ENCODE data around the gene HYI.

The HYI gene

GRCh38 chr1:43405876-43406234 lies 47.9 kb downstream of the HYI start:
- no peak overlapping the region for H3K4me3 ChIP-seq (ENCODE audit: low read depth, low read length)
- no peak for DNase-seq (ENCODE audit: low read depth)
- no peak for TF ChIP-seq CTCF (IDR thresholded peaks at IDR 0.05; ENCODE audit: low read depth, low read length, missing control alignments)

- DNase-seq (ENCODE audit: low read depth), result no peak
- no peak overlapping the region for H3K4me3 ChIP-seq (ENCODE audit: low read depth, low read length)
- TF ChIP-seq CTCF (IDR thresholded peaks at IDR 0.05; ENCODE audit: low read depth, low read length, missing control alignments), result no peak
Observed at GRCh38 chr1:43405219-43405875, 48.4 kb downstream of the HYI start.

GRCh38 chr1:43404353-43404752 lies 49.4 kb downstream of the HYI start:
- no peak for TF ChIP-seq CTCF (IDR thresholded peaks at IDR 0.05; ENCODE audit: low read depth, low read length, missing control alignments)
- H3K4me3 ChIP-seq (ENCODE audit: low read depth, low read length), result no peak overlapping the region
- DNase-seq (ENCODE audit: low read depth), result no peak

GRCh38 chr1:43402089-43402865 lies 51.5 kb downstream of the HYI start:
- H3K4me3 ChIP-seq (ENCODE audit: low read depth, low read length), result no peak overlapping the region
- no peak for DNase-seq (ENCODE audit: low read depth)
- no peak for TF ChIP-seq CTCF (IDR thresholded peaks at IDR 0.05; ENCODE audit: low read depth, low read length, missing control alignments)
